Hematopoietic multipotent progenitor cell treated with erythropoietin and hydrocortisone succinate and interleukin-3 and kit ligand, for 4 days (in vitro differentiated cells): ENCODE data around the gene CDCA3.

Source experiments
- DNase-seq: peaks from one replicate; pipeline ENCODE4 v3.0.0-alpha.2; 2015

The CDCA3 gene

GRCh38 chr12:6819106-6820030 is 31.7 kb downstream of the CDCA3 start:
- no peak for DNase-seq

GRCh38 chr12:6818645-6819044 is 32.4 kb downstream of the CDCA3 start:
- DNase-seq = no peak

- DNase-seq = no peak
These were observed 32.9 kb downstream of the CDCA3 start for GRCh38 chr12:6818222-6818621.

GRCh38 chr12:6817662-6818157 is 33.4 kb downstream of the CDCA3 start:
- DNase-seq = no peak

GRCh38 chr12:6817098-6817497 is 34.0 kb downstream of the CDCA3 start:
- no peak for DNase-seq

GRCh38 chr12:6816598-6816997 is 34.5 kb downstream of the CDCA3 start:
- no peak for DNase-seq

GRCh38 chr12:6813363-6813762 is 37.7 kb downstream of the CDCA3 start:
- no peak for DNase-seq

- no peak for DNase-seq
These were observed 40.3 kb downstream of the CDCA3 start for GRCh38 chr12:6810758-6811157.

GRCh38 chr12:6809056-6809455 is 42.0 kb downstream of the CDCA3 start:
- DNase-seq = no peak

GRCh38 chr12:6807170-6807569 is 43.9 kb downstream of the CDCA3 start:
- DNase-seq = no peak

GRCh38 chr12:6799147-6799546 is 51.9 kb downstream of the CDCA3 start:
- no peak for DNase-seq
